Neuron (in vitro differentiated cells): Measurements from ENCODE around the gene ATF5.
"Not testable (repeated sequence)": the region's sequence is repeated elsewhere in the genome, so short reads cannot be mapped to it uniquely, and the experiment has no call there.

ENCODE experiments used
- H2AFZ ChIP-seq: one replicate; pipeline ENCODE4 v1.6.1; 2013; ENCODE audit warnings: low read depth, mild to moderate bottlenecking, inconsistent platforms, low read length, moderate library complexity
- H3K27me3 ChIP-seq: one replicate; pipeline ENCODE4 v1.6.1; 2013; ENCODE audit warnings: low read length; ENCODE audit not compliant: insufficient read depth
- H3K36me3 ChIP-seq: one replicate; pipeline ENCODE4 v1.6.1; 2013; ENCODE audit warnings: low read length; ENCODE audit not compliant: insufficient read depth
- H3K4me1 ChIP-seq: one replicate; pipeline ENCODE4 v1.6.1; 2013; ENCODE audit warnings: low read length; ENCODE audit not compliant: insufficient read depth
- H3K4me3 ChIP-seq: 2 replicates; pipeline ENCODE4 v1.5.1; 2013; ENCODE audit warnings: mild to moderate bottlenecking, low read length, moderate library complexity
- H3K9me3 ChIP-seq: one replicate; pipeline ENCODE4 v1.6.1; 2013; ENCODE audit warnings: low read length

Gene ATF5

GRCh38 chr19:49933643-49934042, 4.6 kb downstream of the ATF5 start:
- H2AFZ ChIP-seq, result no peak overlapping the region
- no peaks in the 10 kb centered on the region for H3K9me3 ChIP-seq
- no peaks in the 10 kb centered on the region for H3K27me3 ChIP-seq
- H3K4me3 ChIP-seq, result no peak overlapping the region
- H3K4me1 ChIP-seq, result peaks cover 3% of the 10 kb centered on the region
- H3K36me3 ChIP-seq, result peaks cover 3% of the 10 kb centered on the region

GRCh38 chr19:49936549-49936948, 7.5 kb downstream of the ATF5 start:
- Histone ChIP-seq H3K4me3 (no peak overlapping the region), H3K27me3 (no peaks in the 10 kb centered on the region), H2AFZ (no peak overlapping the region), H3K4me1 (peaks cover 7% of the 10 kb centered on the region), H3K9me3 (no peaks in the 10 kb centered on the region), H3K36me3 (peaks cover 3% of the 10 kb centered on the region)

- Histone ChIP-seq H2AFZ (peak overlapping the region; percentile 54), H3K4me3 (no peak overlapping the region), H3K27me3 (peaks cover 2% of the 10 kb centered on the region), H3K9me3 (no peaks in the 10 kb centered on the region), H3K4me1 (peaks cover 10% of the 10 kb centered on the region), H3K36me3 (peaks cover 1% of the 10 kb centered on the region)
Observed at GRCh38 chr19:49937750-49938381, 8.9 kb downstream of the ATF5 start.

- no peaks in the 10 kb centered on the region for H3K36me3 ChIP-seq
- H2AFZ ChIP-seq, result no peak overlapping the region
- H3K9me3 ChIP-seq, result no peaks in the 10 kb centered on the region
- peaks cover 10% of the 10 kb centered on the region for H3K4me1 ChIP-seq
- H3K4me3 ChIP-seq, result no peak overlapping the region
- H3K27me3 ChIP-seq, result peaks cover 2% of the 10 kb centered on the region
Observed at GRCh38 chr19:49938662-49939061, 9.7 kb downstream of the ATF5 start.

GRCh38 chr19:49939721-49940481, 10.9 kb downstream of the ATF5 start:
- no peak overlapping the region for H3K4me3 ChIP-seq
- H3K4me1 ChIP-seq, result peaks cover 10% of the 10 kb centered on the region
- peaks cover 2% of the 10 kb centered on the region for H3K27me3 ChIP-seq
- no peaks in the 10 kb centered on the region for H3K9me3 ChIP-seq
- no peak overlapping the region for H2AFZ ChIP-seq
- H3K36me3 ChIP-seq, result no peaks in the 10 kb centered on the region

GRCh38 chr19:49940482-49940791, 11.4 kb downstream of the ATF5 start:
- Histone ChIP-seq H3K4me3 (no peak overlapping the region), H3K9me3 (no peaks in the 10 kb centered on the region), H3K36me3 (no peaks in the 10 kb centered on the region), H3K27me3 (peaks cover 2% of the 10 kb centered on the region), H2AFZ (no peak overlapping the region), H3K4me1 (peaks cover 10% of the 10 kb centered on the region)

GRCh38 chr19:49944567-49944966, 15.6 kb downstream of the ATF5 start:
- H3K9me3 ChIP-seq, result not testable (repeated sequence)

GRCh38 chr19:49946415-49946814, 17.4 kb downstream of the ATF5 start:
- H3K4me3 ChIP-seq, result no peak overlapping the region

More at GRCh38 chr19:49944567-49944966, 15.6 kb downstream of the ATF5 start:
- H3K27me3 ChIP-seq, H3K4me3 ChIP-seq, H2AFZ ChIP-seq, H3K4me1 ChIP-seq, H3K36me3 ChIP-seq: not testable (repeated sequence)

GRCh38 chr19:49949742-49950589, 21.0 kb downstream of the ATF5 start:
- Histone ChIP-seq H3K9me3 (no peaks in the 10 kb centered on the region), H3K4me1 (peaks cover 17% of the 10 kb centered on the region), H2AFZ (no peak overlapping the region), H3K4me3 (no peak overlapping the region), H3K36me3 (no peaks in the 10 kb centered on the region), H3K27me3 (no peaks in the 10 kb centered on the region)

More at GRCh38 chr19:49946415-49946814, 17.4 kb downstream of the ATF5 start:
- no peaks in the 10 kb centered on the region for H3K9me3 ChIP-seq
- peaks cover 13% of the 10 kb centered on the region for H3K4me1 ChIP-seq
- H2AFZ ChIP-seq, result no peak overlapping the region
- peaks cover 2% of the 10 kb centered on the region for H3K27me3 ChIP-seq
- no peaks in the 10 kb centered on the region for H3K36me3 ChIP-seq

GRCh38 chr19:49950590-49950948, 21.6 kb downstream of the ATF5 start:
- H2AFZ ChIP-seq, result no peak overlapping the region
- H3K4me3 ChIP-seq, result no peak overlapping the region
- peaks cover 17% of the 10 kb centered on the region for H3K4me1 ChIP-seq
- no peaks in the 10 kb centered on the region for H3K36me3 ChIP-seq
- H3K9me3 ChIP-seq, result no peaks in the 10 kb centered on the region
- H3K27me3 ChIP-seq, result no peaks in the 10 kb centered on the region

- Histone ChIP-seq H2AFZ (no peak overlapping the region), H3K4me3 (no peak overlapping the region), H3K4me1 (peaks cover 17% of the 10 kb centered on the region), H3K36me3 (no peaks in the 10 kb centered on the region), H3K9me3 (no peaks in the 10 kb centered on the region), H3K27me3 (no peaks in the 10 kb centered on the region)
Observed at GRCh38 chr19:49950956-49951526, 22.0 kb downstream of the ATF5 start.

GRCh38 chr19:49951806-49952478, 22.9 kb downstream of the ATF5 start:
- no peak overlapping the region for H3K4me3 ChIP-seq
- H3K27me3 ChIP-seq, result no peaks in the 10 kb centered on the region
- no peaks in the 10 kb centered on the region for H3K9me3 ChIP-seq
- H2AFZ ChIP-seq, result no peak overlapping the region
- H3K4me1 ChIP-seq, result peaks cover 17% of the 10 kb centered on the region
- no peaks in the 10 kb centered on the region for H3K36me3 ChIP-seq
